Loucy (cell line): Measurements from ENCODE around the gene CRYAA.

Source experiments
- H2AFZ ChIP-seq: fragments of 200-600 bp; sonication (generic); 2 replicates; pipeline ENCODE4 v1.6.0; 2016; ENCODE audit warnings: antibody characterized with exemption, mild to moderate bottlenecking, low read length, moderate library complexity
- H3F3A ChIP-seq: fragments of 200-600 bp; 2 replicates; pipeline ENCODE4 v1.6.0; 2016; ENCODE audit warnings: antibody characterized with exemption, low read depth, mild to moderate bottlenecking
- H3K27me3 ChIP-seq: fragments of 200-600 bp; sonication (generic); 2 replicates; pipeline ENCODE4 v1.6.1; 2014; ENCODE audit warnings: low read length, mild to moderate bottlenecking; ENCODE audit not compliant: insufficient read depth, poor library complexity, severe bottlenecking
- H3K36me3 ChIP-seq: fragments of 200-600 bp; sonication (generic); 2 replicates; pipeline ENCODE4 v1.6.1; 2016; ENCODE audit warnings: low read length; ENCODE audit not compliant: insufficient read depth
- H3K4me1 ChIP-seq: fragments of 200-600 bp; sonication (generic); 2 replicates; pipeline ENCODE4 v1.5.1; 2014; ENCODE audit warnings: low read length, mild to moderate bottlenecking; ENCODE audit not compliant: insufficient read depth, poor library complexity, severe bottlenecking
- H3K4me2 ChIP-seq: fragments of 200-600 bp; sonication (generic); 2 replicates; pipeline ENCODE4 v1.6.0; 2014; ENCODE audit warnings: antibody characterized with exemption, low read length, low read depth, mild to moderate bottlenecking; ENCODE audit not compliant: poor library complexity, severe bottlenecking
- H3K4me3 ChIP-seq: fragments of 200-600 bp; sonication (generic); 2 replicates; pipeline ENCODE4 v1.5.1; 2014; ENCODE audit warnings: low read length, mild to moderate bottlenecking, mixed read lengths; ENCODE audit not compliant: poor library complexity, severe bottlenecking
- H3K79me2 ChIP-seq: fragments of 200-600 bp; sonication (generic); 2 replicates; pipeline ENCODE4 v1.6.1; 2014; ENCODE audit warnings: low read length; ENCODE audit not compliant: insufficient read depth
- H3K9ac ChIP-seq: fragments of 200-600 bp; sonication (generic); 2 replicates; pipeline ENCODE4 v1.6.0; 2014; ENCODE audit warnings: mild to moderate bottlenecking, low read depth, low read length, moderate library complexity; ENCODE audit not compliant: poor library complexity, severe bottlenecking
- H3K9me2 ChIP-seq: fragments of 200-600 bp; sonication (generic); replicated peaks from 2 replicates; pipeline ENCODE4 v1.6.1; 2016; ENCODE audit warnings: low read depth, low read length, mixed read lengths
- H3K9me3 ChIP-seq: fragments of 200-600 bp; sonication (generic); 2 replicates; pipeline ENCODE4 v1.6.1; 2014; ENCODE audit warnings: mild to moderate bottlenecking, antibody characterized with exemption, low read length, low read depth; ENCODE audit not compliant: insufficient read depth
- H4K20me1 ChIP-seq: fragments of 200-600 bp; sonication (generic); 2 replicates; pipeline ENCODE4 v1.6.0; 2014; ENCODE audit warnings: antibody characterized with exemption, low read length, mild to moderate bottlenecking; ENCODE audit not compliant: insufficient read depth, poor library complexity, severe bottlenecking
- CTCF ChIP-seq: fragments of 200-600 bp; sonication (generic); conservative IDR thresholded peaks from 2 replicates; pipeline ENCODE4 v1.5.1; 2014; ENCODE audit warnings: mild to moderate bottlenecking, antibody characterized with exemption, low read length
- EZH2phosphoT487 ChIP-seq: fragments of 200-600 bp; IDR thresholded peaks from 2 replicates; pipeline ENCODE4 v1.6.1; 2018; ENCODE audit warnings: antibody characterized with exemption, mild to moderate bottlenecking, moderate library complexity, borderline replicate concordance

Gene CRYAA

GRCh38 chr21:43192501-43193081 is 23.8 kb downstream of the CRYAA start:
- no peaks in the 10 kb centered on the region for H3K27me3 ChIP-seq

GRCh38 chr21:43193088-43193650 is 24.4 kb downstream of the CRYAA start:
- H3K27me3 ChIP-seq, result peaks cover 2% of the 10 kb centered on the region
- H3K79me2 ChIP-seq, result no peaks in the 10 kb centered on the region
- no peak overlapping the region for H3K9ac ChIP-seq
- no peak overlapping the region for H3K4me3 ChIP-seq
- H3K9me2 ChIP-seq, result no peaks in the 10 kb centered on the region
- H2AFZ ChIP-seq, result no peak overlapping the region
- no peaks in the 10 kb centered on the region for H3K36me3 ChIP-seq
- no peak for TF ChIP-seq CTCF
- TF ChIP-seq EZH2phosphoT487, result no peak
- no peak overlapping the region for H3K4me2 ChIP-seq
- H3K4me1 ChIP-seq, result no peaks in the 10 kb centered on the region
- no peaks in the 10 kb centered on the region for H3K9me3 ChIP-seq
- no peaks in the 10 kb centered on the region for H3F3A ChIP-seq
- H4K20me1 ChIP-seq, result no peaks in the 10 kb centered on the region

More at GRCh38 chr21:43192501-43193081, 23.8 kb downstream of the CRYAA start:
- Histone ChIP-seq H3K4me2 (no peak overlapping the region), H3K9me2 (no peaks in the 10 kb centered on the region), H3K79me2 (no peaks in the 10 kb centered on the region), H3F3A (no peaks in the 10 kb centered on the region), H3K9ac (no peak overlapping the region), H3K4me3 (no peak overlapping the region), H2AFZ (no peak overlapping the region), H4K20me1 (no peaks in the 10 kb centered on the region), H3K4me1 (no peaks in the 10 kb centered on the region), H3K36me3 (no peaks in the 10 kb centered on the region), H3K9me3 (no peaks in the 10 kb centered on the region)
- TF ChIP-seq EZH2phosphoT487 (no peak), CTCF (no peak)

- H3K4me1 ChIP-seq, result no peaks in the 10 kb centered on the region
- no peaks in the 10 kb centered on the region for H3K36me3 ChIP-seq
- no peak overlapping the region for H3K4me3 ChIP-seq
- no peaks in the 10 kb centered on the region for H3K9me2 ChIP-seq
- H2AFZ ChIP-seq, result no peak overlapping the region
- 0 out of 2 replicates have a peak, but pooled peaks cover 3% of the 10 kb centered on the region for H3K9me3 ChIP-seq
- TF ChIP-seq EZH2phosphoT487 (no peak), CTCF (no peak)
- H3F3A ChIP-seq, result no peaks in the 10 kb centered on the region
- H3K4me2 ChIP-seq, result no peak overlapping the region
- peaks cover 7% of the 10 kb centered on the region for H3K27me3 ChIP-seq
- no peaks in the 10 kb centered on the region for H3K79me2 ChIP-seq
- no peak overlapping the region for H3K9ac ChIP-seq
- no peaks in the 10 kb centered on the region for H4K20me1 ChIP-seq
Observed at GRCh38 chr21:43193651-43194302, 25.0 kb downstream of the CRYAA start.
